Glomerular endothelial cell (primary cell): ENCODE measurements around the gene SBF1. TPM values are rescaled to one million over a fixed set of nuclear protein-coding genes. Genes with fewer than 3 reads are reported as not detected.

Experiments used
- DNase-seq: peaks from one replicate; pipeline ENCODE4 v3.0.0-alpha.2; 2011; ENCODE audit warnings: low read depth, low spot score; ENCODE audit errors: extremely low read depth
- total RNA-seq: library from RNA; depleted of rRNA; stranded (reverse); fragments of >200 nt; gene quantifications from 2 replicates; pipeline ENCODE4 v1.2.3, GENCODE V29; 2015

Gene SBF1
- total RNA-seq, 1 donor from 2014 or later = 66.0 TPM

DNA sequence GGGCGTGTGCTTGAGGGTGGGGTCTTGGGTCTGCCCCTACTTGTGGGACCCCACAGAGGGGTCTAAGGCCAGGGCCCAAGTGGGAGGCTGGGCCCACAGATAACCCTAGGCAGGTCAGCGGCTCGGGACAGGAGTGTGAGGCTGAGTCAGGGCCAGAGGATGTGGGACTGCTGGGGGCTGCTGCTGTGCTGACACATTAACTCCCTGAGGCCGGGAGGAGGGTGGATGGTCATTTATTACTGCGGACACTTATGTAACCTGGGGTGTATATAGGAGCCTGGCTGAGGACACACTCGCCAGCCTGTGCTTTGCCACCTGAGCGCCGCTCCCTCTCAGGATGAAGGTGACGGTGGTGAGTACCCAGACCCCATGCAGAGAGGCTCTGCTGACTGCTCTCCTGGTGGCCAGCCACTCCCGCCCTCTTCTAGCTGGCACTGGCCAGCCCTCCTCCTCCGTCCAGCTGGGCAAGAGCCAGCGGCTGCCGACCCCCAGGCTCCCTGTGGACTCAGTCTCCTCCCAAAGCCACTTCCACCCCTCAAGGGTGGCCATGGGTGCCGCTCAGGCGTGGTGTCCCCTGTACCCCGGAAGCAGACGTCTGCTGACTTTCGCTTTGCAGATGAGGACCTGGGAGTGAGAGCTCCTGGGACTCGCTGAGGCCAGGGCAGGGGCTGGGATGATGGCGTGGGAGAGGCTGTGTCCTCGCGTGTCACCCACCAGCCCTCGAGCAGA is 11.9 kb upstream of the SBF1 start, which contains the start of gene MIOX:
TSS of gene MIOX (plus strand) at position 299 of the 729 bp plus-strand sequence. CDS start at position 338, 39 bp downstream.
- no peak for DNase-seq

DNA sequence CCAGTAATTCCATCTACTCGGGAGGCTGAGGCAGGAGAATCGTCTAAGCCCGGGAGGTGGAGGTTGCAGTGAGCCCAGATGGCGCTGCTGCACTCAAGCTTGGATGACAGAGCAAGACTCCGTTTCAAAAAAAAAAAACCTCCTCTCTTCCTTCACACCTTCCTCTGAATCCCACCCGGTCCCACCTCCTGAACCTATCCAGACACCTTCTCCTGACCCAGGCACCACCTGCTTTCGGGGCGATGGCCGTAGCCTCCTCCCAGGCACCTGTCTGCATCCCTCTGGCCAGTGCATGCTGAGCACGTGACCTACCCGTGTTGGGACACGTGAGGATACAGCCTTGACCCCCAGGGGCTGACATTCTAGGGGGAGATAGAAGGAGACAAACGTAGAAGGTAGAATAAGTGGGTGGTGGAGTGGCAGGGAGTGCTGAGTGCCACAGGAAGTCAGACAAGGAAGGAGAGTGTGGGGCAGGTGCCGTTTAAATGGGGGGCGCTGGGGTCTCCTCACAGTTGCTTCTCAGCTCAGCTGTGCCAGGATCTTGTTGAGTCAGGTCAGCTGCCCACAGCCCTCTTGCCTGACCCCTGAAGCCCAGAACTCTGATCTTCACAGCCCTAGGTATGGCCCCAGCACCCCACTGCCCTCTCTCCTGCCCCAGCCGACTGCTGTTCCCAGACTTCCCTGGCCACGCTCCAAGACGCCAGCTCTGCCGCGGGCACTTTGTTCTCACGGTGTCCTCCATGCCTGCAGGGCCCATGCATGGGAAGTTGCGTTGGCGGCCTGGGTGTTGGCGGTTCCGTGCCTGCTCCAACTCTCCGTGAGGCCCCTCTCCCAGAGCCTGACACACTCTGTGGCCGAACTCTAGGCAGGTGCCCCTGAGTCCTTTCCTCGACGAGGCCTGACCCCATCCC is 10.6 kb upstream of the SBF1 start:
- no peak for DNase-seq

DNA sequence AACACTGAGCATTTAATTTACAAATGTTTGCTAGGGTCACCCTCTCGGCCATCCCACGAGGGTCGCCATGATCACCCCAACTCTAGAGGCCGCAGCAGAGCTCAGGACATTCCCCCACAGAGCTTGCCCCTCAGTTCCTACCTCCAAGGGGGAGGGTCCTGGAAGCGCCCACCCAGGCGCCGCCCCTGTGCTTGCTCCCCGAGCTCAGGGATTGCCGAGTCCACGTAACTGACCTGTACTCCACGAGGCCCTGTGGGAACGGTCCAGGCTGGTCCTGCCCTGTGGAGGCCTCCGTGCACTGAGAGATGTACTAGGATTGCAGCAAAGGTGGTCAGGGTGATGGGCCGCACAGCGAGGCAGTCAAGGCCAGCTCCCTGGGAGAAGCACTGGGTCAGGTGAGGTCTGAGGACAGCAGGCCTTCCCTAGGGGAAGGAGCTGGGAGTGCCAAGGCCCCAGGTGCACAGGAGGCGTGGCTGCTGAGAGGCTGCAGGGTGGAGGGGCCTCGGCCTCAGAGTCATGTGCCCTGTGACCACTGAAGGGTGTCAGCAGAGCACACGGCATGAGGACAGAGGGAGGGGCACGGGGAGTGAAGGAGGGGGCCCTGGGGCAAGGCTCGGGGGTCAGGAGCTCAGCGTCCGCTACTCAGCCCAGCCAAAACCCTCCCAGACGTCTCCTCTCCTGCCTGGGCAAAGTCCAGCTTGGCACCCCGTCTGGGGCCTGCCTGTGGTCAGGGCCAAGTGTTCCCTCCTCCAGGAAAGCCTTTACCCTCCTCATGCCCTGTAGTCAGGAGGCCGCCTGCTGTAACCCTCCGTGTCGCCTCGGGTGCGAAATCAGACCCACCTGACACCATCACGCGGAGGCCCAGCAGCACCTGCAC is 9.4 kb upstream of the SBF1 start:
- no peak for DNase-seq

- no peak for DNase-seq
Observed at GRCh38 chr22:50483556-50483955, 8.7 kb upstream of the SBF1 start.

DNA sequence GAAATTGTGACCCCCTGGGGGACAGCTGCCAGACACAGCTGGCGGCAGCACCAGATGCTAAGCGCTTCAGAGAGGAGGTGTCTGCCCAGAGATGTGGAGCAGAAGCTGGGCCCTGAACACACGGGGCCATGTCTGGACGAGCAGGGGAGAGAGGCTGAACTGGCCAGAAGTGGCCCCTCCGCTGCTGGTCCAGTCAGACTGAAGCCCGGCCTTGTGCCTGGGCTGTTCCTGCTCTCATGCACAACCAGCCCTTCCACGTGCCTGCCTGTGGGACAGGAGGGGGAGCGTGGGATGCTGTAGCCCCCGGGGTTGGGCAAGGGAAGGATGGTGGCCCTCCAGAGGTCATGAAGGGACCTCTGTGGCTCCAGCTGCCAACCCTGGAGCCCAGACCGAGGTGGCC is 8.3 kb upstream of the SBF1 start:
- DNase-seq = no peak

DNA sequence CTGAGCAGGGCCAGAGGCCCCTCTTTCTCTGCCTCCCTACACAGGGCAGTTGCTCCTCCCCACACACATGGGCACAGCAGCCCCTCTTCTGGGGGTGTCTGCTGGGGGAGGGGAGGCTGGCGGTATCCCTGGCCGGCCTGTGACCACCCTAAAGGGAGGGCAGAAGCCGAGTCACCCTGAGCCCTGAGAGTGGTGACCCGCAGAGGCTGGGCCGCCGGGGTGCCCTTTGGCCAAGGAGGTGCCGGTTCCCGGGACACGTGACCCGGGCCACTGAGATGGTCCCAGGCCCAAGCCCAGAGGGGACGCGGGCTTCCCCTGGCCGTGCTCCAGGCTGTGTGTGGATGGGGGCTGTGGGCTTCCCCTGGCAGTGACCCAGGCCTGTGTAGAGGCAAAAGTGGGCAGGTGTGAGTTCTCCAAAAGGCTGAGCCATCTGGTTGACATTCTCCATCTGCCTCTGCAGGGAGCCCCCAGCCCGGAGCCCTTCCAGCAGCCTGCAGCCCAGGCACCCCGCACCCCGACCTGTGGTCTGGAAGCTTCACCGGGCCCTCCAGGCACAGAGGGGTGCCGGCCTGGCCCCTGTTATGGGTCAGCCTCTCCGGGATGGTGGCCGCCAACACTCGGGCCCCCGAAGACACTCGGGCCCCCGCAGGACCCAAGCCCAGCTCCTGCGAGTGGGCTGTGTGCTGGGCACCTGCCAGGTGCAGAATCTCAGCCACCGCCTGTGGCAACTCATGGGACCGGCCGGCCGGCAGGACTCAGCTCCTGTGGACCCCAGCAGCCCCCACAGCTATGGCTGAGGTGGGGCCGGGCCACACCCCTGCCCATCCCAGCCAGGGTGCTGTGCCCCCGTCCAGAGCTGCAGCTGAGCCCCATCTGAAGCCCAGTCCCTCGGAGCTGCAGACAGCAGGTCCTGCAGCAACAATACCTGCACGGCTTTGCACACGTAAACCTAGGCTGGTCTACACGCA is 7.6 kb upstream of the SBF1 start:
- DNase-seq = no peak

DNA sequence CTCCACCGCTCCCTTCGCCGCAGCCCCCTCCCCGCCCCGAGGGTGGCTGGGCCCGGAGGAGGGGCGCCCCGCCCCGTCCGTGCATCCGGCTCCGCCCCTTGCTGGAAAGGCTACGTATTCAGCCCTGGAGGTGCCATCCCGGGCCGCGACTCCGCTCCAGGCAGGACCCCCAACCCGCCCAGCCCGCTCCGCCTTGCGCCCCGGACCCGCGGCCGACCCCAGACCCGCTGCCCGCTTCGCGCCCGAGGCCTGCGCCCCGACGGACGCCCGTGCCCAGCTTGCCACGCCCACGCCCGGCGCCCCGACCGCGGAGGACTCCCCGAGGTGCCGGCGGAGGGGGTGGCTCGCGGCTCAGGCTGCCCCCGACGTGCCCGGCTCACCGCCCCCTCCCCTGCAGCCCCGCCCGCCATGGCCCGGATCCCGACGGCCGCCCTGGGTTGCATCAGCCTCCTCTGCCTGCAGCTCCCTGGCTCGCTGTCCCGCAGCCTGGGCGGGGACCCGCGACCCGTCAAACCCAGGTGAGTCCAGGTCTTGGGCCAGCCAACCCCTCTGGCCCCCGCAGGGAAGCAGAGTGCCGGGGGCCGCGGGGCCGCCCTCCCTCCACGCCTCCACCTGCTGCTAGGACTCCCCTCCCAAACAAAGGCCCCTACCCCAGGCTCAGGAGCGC is 6.7 kb upstream of the SBF1 start, which contains the start of gene ADM2:
TSS of gene ADM2 (plus strand) at position 104 of the 667 bp plus-strand sequence. CDS start at position 409, 305 bp downstream.
- DNase-seq = no peak

GRCh38 chr22:50481045-50481439 is 6.2 kb upstream of the SBF1 start:
- no peak for DNase-seq

- no peak for DNase-seq
Observed at GRCh38 chr22:50479721-50480120, 4.9 kb upstream of the SBF1 start.

- no peak for DNase-seq
Observed at GRCh38 chr22:50477923-50478322, 3.1 kb upstream of the SBF1 start.

DNA sequence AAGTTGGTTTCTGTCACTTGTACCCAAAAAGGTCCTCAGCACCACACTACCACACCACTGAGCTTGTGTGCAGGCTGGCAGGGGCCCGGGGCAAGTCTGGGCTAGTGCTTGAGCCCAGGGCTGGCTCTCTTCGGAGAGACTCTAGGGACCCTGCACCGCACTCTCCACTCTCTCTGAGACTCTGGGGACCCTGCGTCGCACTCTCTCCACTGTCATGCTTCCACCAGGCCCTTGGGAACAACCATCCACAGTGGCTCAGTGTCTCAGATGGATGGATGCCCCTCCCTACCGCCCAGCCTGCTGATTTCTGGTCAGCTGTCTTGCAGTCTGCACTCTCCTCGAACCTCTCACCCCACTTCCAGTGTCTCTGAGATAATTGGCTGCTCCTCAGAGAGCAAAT is 2.0 kb upstream of the SBF1 start:
- no peak for DNase-seq

GRCh38 chr22:50475652-50476002 is 792 bp upstream of the SBF1 start:
- DNase-seq = no peak

GRCh38 chr22:50473855-50474671 is 772 bp downstream of the SBF1 start:
- DNase-seq = no peak

GRCh38 chr22:50473088-50473487 is 1.7 kb downstream of the SBF1 start:
- no peak for DNase-seq

- DNase-seq = no peak
Observed at GRCh38 chr22:50471962-50472361, 2.9 kb downstream of the SBF1 start.

DNA sequence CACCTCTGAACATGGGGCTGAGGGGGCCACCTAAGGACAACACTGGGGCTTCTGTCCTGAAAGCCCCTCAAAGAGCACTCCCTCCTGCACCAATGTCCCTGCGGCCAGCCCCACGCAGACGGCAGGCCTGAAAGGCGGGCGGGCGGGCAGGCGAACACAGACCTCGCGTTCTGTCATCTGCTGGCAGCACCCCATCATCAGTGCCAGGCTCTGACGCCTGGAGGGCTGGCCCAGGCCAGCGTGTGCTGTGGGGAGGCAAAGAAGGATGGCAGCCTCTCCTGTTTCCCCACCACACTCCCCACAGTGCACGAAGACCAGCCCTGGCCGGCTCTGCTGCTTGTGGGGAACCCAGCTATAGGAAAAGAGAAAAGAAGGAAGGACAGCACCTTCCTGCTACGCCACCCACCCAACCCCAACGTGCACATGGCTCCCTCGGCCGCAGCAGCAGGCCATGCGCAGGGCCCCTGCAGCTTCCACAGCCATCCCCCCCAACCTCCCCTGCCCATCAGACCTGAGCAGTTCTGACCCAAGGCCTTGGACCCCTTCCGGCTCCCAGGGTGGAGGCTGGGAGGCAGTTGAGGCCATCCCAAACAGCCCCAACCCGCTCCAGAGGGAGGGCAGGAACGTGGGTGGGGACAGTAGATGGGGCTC is 3.5 kb downstream of the SBF1 start:
- DNase-seq = no peak

- DNase-seq = no peak
Observed at GRCh38 chr22:50470491-50470890, 4.3 kb downstream of the SBF1 start.
